ENCODE data around the gene CACNB1. TPM values are rescaled to one million over a fixed set of nuclear protein-coding genes. Genes with fewer than 3 reads are reported as not detected.

The CACNB1 gene
- 33.2 and 35.6 TPM in 2 replicates for total RNA-seq (2013; cell fraction: nucleolus; rRNA removed)
- total RNA-seq (2014; rRNA removed), result 6.2 and 8.7 TPM in 2 replicates
- 2.3 and 4.3 TPM in 2 replicates for total RNA-seq (2014; rRNA removed; fragmentation: Illumina TruSeq; extraction: Trizol)
- 10.1 and 15.6 TPM in 2 replicates for total RNA-seq (2021)
- 9.6 TPM for polyA plus RNA-seq (2011; ENCODE audit: low read depth)
- 3.6 and 8.0 TPM in 2 replicates for polyA plus RNA-seq (2011; rRNA removed)
- 6.3 and 7.0 TPM in 2 replicates for polyA plus RNA-seq (2011; cell fraction: cytosol; rRNA removed)
- 38.2 and 38.3 TPM in 2 replicates for polyA plus RNA-seq (2011; cell fraction: nucleus; rRNA removed)
- polyA plus RNA-seq (2012), result 4.2 and 4.6 TPM in 2 replicates
- 3.8 and 6.3 TPM in 2 replicates for polyA plus RNA-seq (2014; fragmentation: Illumina TruSeq; extraction: Trizol)
- under 1 TPM; 0.06 to 0.18 TPM for polyA plus RNA-seq (2014; fragmentation: Nextera tagmentation; extraction: Ambion mirVana)
- 12.6 and 14.1 TPM in 2 replicates for polyA plus RNA-seq (2014; rRNA removed)
- 1 to 10 TPM; 4.7 to 6.5 TPM for polyA plus RNA-seq (2016; fragmentation: Nextera tagmentation; extraction: Ambion mirVana)
- 33.6 TPM in 2 replicates for polyA minus RNA-seq (2011; rRNA and poly(A)+ RNA removed)
- 4.1 and 4.9 TPM in 2 replicates for polyA minus RNA-seq (2011; cell fraction: cytosol; rRNA and poly(A)+ RNA removed)
- 19.9 and 28.1 TPM in 2 replicates for polyA minus RNA-seq (2011; cell fraction: nucleus; rRNA and poly(A)+ RNA removed)
- Bru-seq, nascent RNA, result percentile 58 among the genes with signal in this experiment
- BruChase-seq, experiment 1, labeled RNA remaining after a 6-hour chase, result percentile 64 among the genes with signal in this experiment
- percentile 62 among the genes with signal in this experiment for BruChase-seq, experiment 2, labeled RNA remaining after a 2-hour chase
- long read RNA-seq, experiment 1, partial matches to known transcripts, result 0 of 2 reads
- long read RNA-seq, experiment 1, other reads (novel, unspliced or antisense), result 1 of 2 reads
- long read RNA-seq, experiment 2, result 0 reads

GRCh38 chr17:39197380-39198185 lies at the start of gene CACNB1:
CACNB1 (minus strand) TSS chr17:39197669; CDS start chr17:39197495, 174 bp downstream.
- Histone ChIP-seq H3K4me1 (ENCODE audit: control insufficient read depth, insufficient read depth, low read length) (peaks cover 25% of the 10 kb centered on the region), H3K4me3 (peak within 1 kb of the TSS; percentile 98), H4K20me1 (ENCODE audit: control insufficient read depth, insufficient read depth) (peaks cover 2% of the 10 kb centered on the region; the same call in 1 of the 2 replicates), H3K27ac (ENCODE audit: control insufficient read depth, insufficient read depth) (peak within 1 kb of the TSS; percentile 46), H3K79me2 (ENCODE audit: control insufficient read depth, insufficient read depth, low read length) (peaks cover 35% of the 10 kb centered on the region), H3K27me3 (replicated peaks in 1 of 2; ENCODE audit: control insufficient read depth in 2 of 2, insufficient read depth in 2 of 2, low read length in 1 of 2) (no peaks in the 10 kb centered on the region), H2AFZ (ENCODE audit: control insufficient read depth, low read depth, low read length) (peak within 1 kb of the TSS; percentile 66), H3K9me3 (replicated peaks; ENCODE audit: control insufficient read depth, insufficient read depth, low read length) (no peaks in the 10 kb centered on the region), H3K36me3 (ENCODE audit: control insufficient read depth in 2 of 2, insufficient read depth in 2 of 2, low read length in 1 of 2) (peaks cover 5 to 14% of the 10 kb centered on the region in 2 experiments), H3K4me2 (ENCODE audit: control insufficient read depth, insufficient read depth) (peak within 1 kb of the TSS; percentile 97), H3K9ac (ENCODE audit: control insufficient read depth, insufficient read depth, low read length) (peak within 1 kb of the TSS; percentile 69)
- 4% methylated on average over 24 of the region's 55 CpGs for WGBS (ENCODE audit: insufficient coverage, insufficient replicate concordance, low lambda C conversion rate, missing lambda C conversion rate)
- no TSS peak for BruUV-seq (replicated peaks)
- POLR2A ChIA-PET, result interaction anchor here (0.5 to 0.6 kb wide), 2 partner anchors 409 to 448 kb away, joined by 3 to 4 read pairs; no protein-coding TSS in a partner anchor
- DNase-seq (ENCODE audit: low read depth, low spot score), result no peak
- intact Hi-C loops (cut with micrococcal nuclease; ENCODE audit: unreplicated experiment) (no loop called here), in situ Hi-C loops (cut with MboI) (no loop called here)
- RAD21 ChIA-PET (ENCODE audit: unreplicated experiment), result interaction anchor here (3.0 kb wide), 1 partner anchor 214 kb away, joined by 14 read pairs; no protein-coding TSS in a partner anchor
- CTCF ChIA-PET, result interaction anchor here (1.0 kb wide), 1 partner anchor 33 kb away, joined by 3 read pairs; no protein-coding TSS in a partner anchor
- no peak for FAIRE-seq
- SMC1A ChIA-PET (ENCODE audit: uncharacterized antibody, unreplicated experiment), result interaction anchor here (1.3 to 3.0 kb wide), 2 partner anchors 9 to 11 kb away, joined by 5 to 13 read pairs; no protein-coding TSS in a partner anchor
- ATAC-seq, result peak; percentile 71
- TF ChIP-seq SMAD1 (IDR thresholded peaks at IDR 0.05; ENCODE audit: low read depth, partially characterized antibody) (no peak), KAT2A (conservative IDR thresholded peaks at IDR 0.05; ENCODE audit: control insufficient read depth, low read depth, low read length) (no peak), IRF5 (IDR thresholded peaks at IDR 0.05; ENCODE audit: borderline replicate concordance) (no peak), ESRRA (IDR thresholded peaks at IDR 0.05; ENCODE audit: low read length) (no peak), TCF7 (IDR thresholded peaks at IDR 0.05; ENCODE audit: borderline replicate concordance) (no peak), RELA (IDR thresholded peaks at IDR 0.05; ENCODE audit: borderline replicate concordance, partially characterized antibody) (no peak), TAF1 (IDR thresholded peaks at IDR 0.05; ENCODE audit: borderline replicate concordance, low read depth, low read length) (no peak), NKRF (conservative IDR thresholded peaks at IDR 0.05) (no peak), SIX5 (IDR thresholded peaks at IDR 0.05; ENCODE audit: low read depth, low read length, severe bottlenecking) (no peak), IRF3 (IDR thresholded peaks at IDR 0.05) (no peak), USF1 (IDR thresholded peaks at IDR 0.05; ENCODE audit: borderline replicate concordance, extremely low read length, insufficient read depth, low read depth, low read length) (no peak), LARP7 (IDR thresholded peaks at IDR 0.05) (0 out of 2 replicates have a peak, but pooled peaks have one; percentile 44)
